ENCODE results near the gene MADD. TPM values are rescaled to one million over a fixed set of nuclear protein-coding genes. Genes with fewer than 3 reads are reported as not detected.

MADD gene
- polyA plus RNA-seq, 1 donor from 2014 or later, result 66.9 TPM

- Histone ChIP-seq H3K4me3 (ENCODE audit: low read length) (no peak overlapping the region), H3K27me3 (ENCODE audit: insufficient read depth, low read depth, low read length) (no peaks in the 10 kb centered on the region), H3K9me3 (ENCODE audit: low read length) (no peaks in the 10 kb centered on the region), H3F3A (ENCODE audit: insufficient read depth, low read length, poor library complexity, severe bottlenecking) (no peaks in the 10 kb centered on the region), H3K4me2 (ENCODE audit: low read length) (no peak overlapping the region), H3K36me3 (ENCODE audit: insufficient read depth, low read length) (no peaks in the 10 kb centered on the region), H3K9me2 (ENCODE audit: insufficient read depth, low read length) (no peaks in the 10 kb centered on the region), H2AFZ (ENCODE audit: low read depth, low read length) (no peak overlapping the region), H3K9ac (ENCODE audit: low read length) (no peak overlapping the region), H3K79me2 (replicated peaks; ENCODE audit: insufficient read depth, low read length) (peaks cover 18% of the 10 kb centered on the region), H3K27ac (ENCODE audit: low read length) (no peak overlapping the region), H4K20me1 (ENCODE audit: insufficient read depth) (no peaks in the 10 kb centered on the region)
- TF ChIP-seq MXI1 (conservative IDR thresholded peaks at IDR 0.05; ENCODE audit: poor library complexity, severe bottlenecking) (no peak), TAF1 (IDR thresholded peaks at IDR 0.05; ENCODE audit: low read depth) (no peak), RAD21 (conservative IDR thresholded peaks at IDR 0.05) (no peak), EZH2 (IDR thresholded peaks at IDR 0.05; ENCODE audit: borderline replicate concordance, insufficient read depth, low read length, poor library complexity, severe bottlenecking) (no peak), POLR2AphosphoS5 (IDR thresholded peaks at IDR 0.05) (no peak), REST (IDR thresholded peaks at IDR 0.05; ENCODE audit: borderline replicate concordance) (no peak), SMC3 (conservative IDR thresholded peaks at IDR 0.05; ENCODE audit: poor library complexity) (no peak), EP300 (conservative IDR thresholded peaks at IDR 0.05; ENCODE audit: poor library complexity, severe bottlenecking) (no peak)
- TF ChIP-seq, protein P1, sequence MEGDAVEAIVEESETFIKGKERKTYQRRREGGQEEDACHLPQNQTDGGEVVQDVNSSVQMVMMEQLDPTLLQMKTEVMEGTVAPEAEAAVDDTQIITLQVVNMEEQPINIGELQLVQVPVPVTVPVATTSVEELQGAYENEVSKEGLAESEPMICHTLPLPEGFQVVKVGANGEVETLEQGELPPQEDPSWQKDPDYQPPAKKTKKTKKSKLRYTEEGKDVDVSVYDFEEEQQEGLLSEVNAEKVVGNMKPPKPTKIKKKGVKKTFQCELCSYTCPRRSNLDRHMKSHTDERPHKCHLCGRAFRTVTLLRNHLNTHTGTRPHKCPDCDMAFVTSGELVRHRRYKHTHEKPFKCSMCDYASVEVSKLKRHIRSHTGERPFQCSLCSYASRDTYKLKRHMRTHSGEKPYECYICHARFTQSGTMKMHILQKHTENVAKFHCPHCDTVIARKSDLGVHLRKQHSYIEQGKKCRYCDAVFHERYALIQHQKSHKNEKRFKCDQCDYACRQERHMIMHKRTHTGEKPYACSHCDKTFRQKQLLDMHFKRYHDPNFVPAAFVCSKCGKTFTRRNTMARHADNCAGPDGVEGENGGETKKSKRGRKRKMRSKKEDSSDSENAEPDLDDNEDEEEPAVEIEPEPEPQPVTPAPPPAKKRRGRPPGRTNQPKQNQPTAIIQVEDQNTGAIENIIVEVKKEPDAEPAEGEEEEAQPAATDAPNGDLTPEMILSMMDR (IDR thresholded peaks at IDR 0.05; ENCODE audit: poor library complexity, severe bottlenecking), result no peak
Measured at GRCh38 chr11:47245611-47246357, 24.1 kb upstream of the MADD start.

GRCh38 chr11:47247502-47247901 lies 22.4 kb upstream of the MADD start:
- Histone ChIP-seq H3K4me3 (ENCODE audit: low read length) (peak overlapping the region; percentile 97), H3K9ac (ENCODE audit: low read length) (no peak overlapping the region), H3K27me3 (ENCODE audit: insufficient read depth, low read depth, low read length) (no peaks in the 10 kb centered on the region), H3K27ac (ENCODE audit: low read length) (no peak overlapping the region), H4K20me1 (ENCODE audit: insufficient read depth) (no peaks in the 10 kb centered on the region), H3K4me2 (ENCODE audit: low read length) (peak overlapping the region; percentile 69), H3K36me3 (ENCODE audit: insufficient read depth, low read length) (no peaks in the 10 kb centered on the region), H3F3A (ENCODE audit: insufficient read depth, low read length, poor library complexity, severe bottlenecking) (no peaks in the 10 kb centered on the region), H3K9me3 (ENCODE audit: low read length) (no peaks in the 10 kb centered on the region), H3K9me2 (ENCODE audit: insufficient read depth, low read length) (no peaks in the 10 kb centered on the region), H2AFZ (ENCODE audit: low read depth, low read length) (no peak overlapping the region), H3K79me2 (replicated peaks; ENCODE audit: insufficient read depth, low read length) (peaks cover 18% of the 10 kb centered on the region)
- no peak for TF ChIP-seq RAD21 (conservative IDR thresholded peaks at IDR 0.05)
